HepG2 (cell line): ENCODE measurements around the gene IQGAP2. TPM values are rescaled to one million over a fixed set of nuclear protein-coding genes. Genes with fewer than 3 reads are reported as not detected.

Source experiments
- ATM ChIP-seq: fragments of 450-650 bp; IDR thresholded peaks from 2 replicates; pipeline ENCODE4 v1.7.1; 2017; ENCODE audit warnings: mild to moderate bottlenecking, borderline replicate concordance
- BCLAF1 ChIP-seq: fragments of 450-650 bp; IDR thresholded peaks from 2 replicates; pipeline ENCODE4 v1.6.1; 2017; ENCODE audit warnings: mild to moderate bottlenecking
- MEF2D ChIP-seq: sonication (generic); formaldehyde crosslinking; IDR thresholded peaks from 2 replicates; pipeline ENCODE4 v1.5.1; 2020; ENCODE audit warnings: mild to moderate bottlenecking, missing genetic modification reagents
- ZHX2 ChIP-seq, 2 experiments: sonication (generic) in 1 of 2; formaldehyde crosslinking in 1 of 2; IDR thresholded peaks; 2 replicates each; pipeline versions ENCODE4 v1.6.1 to v1.9.0; 2014 to 2022; ENCODE audit warnings: antibody characterized with exemption in 1 of 2, borderline replicate concordance in 1 of 2, inconsistent platforms in 1 of 2, low read depth in 1 of 2, missing genetic modification reagents in 1 of 2
- ZNF556 ChIP-seq: sonication (generic); formaldehyde crosslinking; IDR thresholded peaks from 2 replicates; pipeline ENCODE4 v1.4.0; 2020; ENCODE audit warnings: mild to moderate bottlenecking, missing genetic modification reagents, borderline replicate concordance
- ZNF75D ChIP-seq: sonication (generic); formaldehyde crosslinking; IDR thresholded peaks from 2 replicates; pipeline ENCODE4 v1.8.1; 2023; ENCODE audit warnings: missing genetic modification reagents, mild to moderate bottlenecking, borderline replicate concordance
- ZNF772 ChIP-seq: sonication (generic); formaldehyde crosslinking; IDR thresholded peaks from 2 replicates; pipeline ENCODE4 v1.5.0; 2020; ENCODE audit warnings: mild to moderate bottlenecking, missing genetic modification reagents
- polyA plus RNA-seq, 8 experiments: library from polyadenylated mRNA; depleted of rRNA in 3 of 8; stranded (reverse) in 7 of 8; unstranded in 1 of 8; fragments of >200 nt; fragmentation: Illumina TruSeq in 4 of 8; extraction: Trizol in 4 of 8; gene quantifications; 2 replicates each; pipeline versions ENCODE4 v1.2.1 to v1.2.3, GENCODE V29; 2011 to 2016; ENCODE audit warnings: low read depth in 4 of 8, missing spikeins in 1 of 8, mixed read lengths in 1 of 8; ENCODE audit not compliant: insufficient read depth in 1 of 8
- total RNA-seq, 5 experiments: library from RNA; depleted of rRNA; stranded (reverse); fragments of >200 nt; fragmentation: Illumina TruSeq; extraction: Trizol; gene quantifications; 2 replicates each; pipeline ENCODE4 v1.2.3, GENCODE V29; 2016; ENCODE audit warnings: low read depth in 1 of 5
- TF ChIP-seq, protein P1 (sequence below): sonication (generic); formaldehyde crosslinking; IDR thresholded peaks from 2 replicates; pipeline ENCODE4 v1.8.0; 2022; ENCODE audit warnings: mild to moderate bottlenecking, missing genetic modification reagents, borderline replicate concordance
- TF ChIP-seq, protein P2 (sequence below): sonication (generic); formaldehyde crosslinking; IDR thresholded peaks from 2 replicates; pipeline ENCODE4 v1.5.0; 2020; ENCODE audit warnings: mild to moderate bottlenecking, missing genetic modification reagents, borderline replicate concordance
- TF ChIP-seq, protein P3 (sequence below): sonication (generic); formaldehyde crosslinking; IDR thresholded peaks from 2 replicates; pipeline ENCODE4 v1.8.1; 2023; ENCODE audit warnings: mild to moderate bottlenecking, inconsistent platforms, moderate library complexity, missing genetic modification reagents, borderline replicate concordance

Gene IQGAP2
- total and polyA plus RNA-seq, 2 of the 13 experiments (the other 11 are each of a cell fraction or from before 2014, with no cell fraction given): 35.2 to 83.3 TPM

GRCh38 chr5:76755779-76756637 lies 352.9 kb downstream of the IQGAP2 start (continued):
- TF ChIP-seq ZNF75D (CRISPR knock-in tag) (no peak), ZHX2 (IDR thresholded peaks at IDR 0.05; ENCODE audit: low read depth) (no peak), ZHX2 (CRISPR knock-in tag; IDR thresholded peaks at IDR 0.05; ENCODE audit: borderline replicate concordance) (no peak), ZNF772 (no peak), MEF2D (CRISPR knock-in tag) (no peak), ZNF556 (no peak), BCLAF1 (no peak), ATM (no peak)
- TF ChIP-seq, protein P1, sequence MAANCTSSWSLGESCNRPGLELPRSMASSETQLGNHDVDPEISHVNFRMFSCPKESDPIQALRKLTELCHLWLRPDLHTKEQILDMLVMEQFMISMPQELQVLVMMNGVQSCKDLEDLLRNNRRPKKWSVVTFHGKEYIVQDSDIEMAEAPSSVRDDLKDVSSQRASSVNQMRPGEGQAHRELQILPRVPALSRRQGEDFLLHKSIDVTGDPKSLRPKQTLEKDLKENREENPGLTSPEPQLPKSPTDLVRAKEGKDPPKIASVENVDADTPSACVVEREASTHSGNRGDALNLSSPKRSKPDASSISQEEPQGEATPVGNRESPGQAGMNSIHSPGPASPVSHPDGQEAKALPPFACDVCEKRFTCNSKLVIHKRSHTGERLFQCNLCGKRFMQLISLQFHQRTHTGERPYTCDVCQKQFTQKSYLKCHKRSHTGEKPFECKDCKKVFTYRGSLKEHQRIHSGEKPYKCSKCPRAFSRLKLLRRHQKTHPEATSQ (CRISPR knock-in tag): no peak
- TF ChIP-seq, protein P2, sequence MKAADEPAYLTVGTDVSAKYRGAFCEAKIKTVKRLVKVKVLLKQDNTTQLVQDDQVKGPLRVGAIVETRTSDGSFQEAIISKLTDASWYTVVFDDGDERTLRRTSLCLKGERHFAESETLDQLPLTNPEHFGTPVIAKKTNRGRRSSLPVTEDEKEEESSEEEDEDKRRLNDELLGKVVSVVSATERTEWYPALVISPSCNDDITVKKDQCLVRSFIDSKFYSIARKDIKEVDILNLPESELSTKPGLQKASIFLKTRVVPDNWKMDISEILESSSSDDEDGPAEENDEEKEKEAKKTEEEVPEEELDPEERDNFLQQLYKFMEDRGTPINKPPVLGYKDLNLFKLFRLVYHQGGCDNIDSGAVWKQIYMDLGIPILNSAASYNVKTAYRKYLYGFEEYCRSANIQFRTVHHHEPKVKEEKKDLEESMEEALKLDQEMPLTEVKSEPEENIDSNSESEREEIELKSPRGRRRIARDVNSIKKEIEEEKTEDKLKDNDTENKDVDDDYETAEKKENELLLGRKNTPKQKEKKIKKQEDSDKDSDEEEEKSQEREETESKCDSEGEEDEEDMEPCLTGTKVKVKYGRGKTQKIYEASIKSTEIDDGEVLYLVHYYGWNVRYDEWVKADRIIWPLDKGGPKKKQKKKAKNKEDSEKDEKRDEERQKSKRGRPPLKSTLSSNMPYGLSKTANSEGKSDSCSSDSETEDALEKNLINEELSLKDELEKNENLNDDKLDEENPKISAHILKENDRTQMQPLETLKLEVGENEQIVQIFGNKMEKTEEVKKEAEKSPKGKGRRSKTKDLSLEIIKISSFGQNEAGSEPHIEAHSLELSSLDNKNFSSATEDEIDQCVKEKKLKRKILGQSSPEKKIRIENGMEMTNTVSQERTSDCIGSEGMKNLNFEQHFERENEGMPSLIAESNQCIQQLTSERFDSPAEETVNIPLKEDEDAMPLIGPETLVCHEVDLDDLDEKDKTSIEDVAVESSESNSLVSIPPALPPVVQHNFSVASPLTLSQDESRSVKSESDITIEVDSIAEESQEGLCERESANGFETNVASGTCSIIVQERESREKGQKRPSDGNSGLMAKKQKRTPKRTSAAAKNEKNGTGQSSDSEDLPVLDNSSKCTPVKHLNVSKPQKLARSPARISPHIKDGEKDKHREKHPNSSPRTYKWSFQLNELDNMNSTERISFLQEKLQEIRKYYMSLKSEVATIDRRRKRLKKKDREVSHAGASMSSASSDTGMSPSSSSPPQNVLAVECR (CRISPR knock-in tag): peak; percentile 44; the same call in 1 of the 2 replicates
- TF ChIP-seq, protein P3, sequence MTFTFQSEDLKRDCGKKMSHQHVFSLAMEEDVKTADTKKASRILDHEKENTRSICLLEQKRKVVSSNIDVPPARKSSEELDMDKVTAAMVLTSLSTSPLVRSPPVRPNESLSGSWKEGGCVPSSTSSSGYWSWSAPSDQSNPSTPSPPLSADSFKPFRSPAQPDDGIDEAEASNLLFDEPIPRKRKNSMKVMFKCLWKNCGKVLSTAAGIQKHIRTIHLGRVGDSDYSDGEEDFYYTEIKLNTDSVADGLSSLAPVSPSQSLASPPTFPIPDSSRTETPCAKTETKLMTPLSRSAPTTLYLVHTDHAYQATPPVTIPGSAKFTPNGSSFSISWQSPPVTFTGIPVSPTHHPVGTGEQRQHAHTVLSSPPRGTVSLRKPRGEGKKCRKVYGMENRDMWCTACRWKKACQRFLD (CRISPR knock-in tag): no peak
